ENCODE results near the gene PWP1. TPM values are rescaled to one million over a fixed set of nuclear protein-coding genes. Genes with fewer than 3 reads are reported as not detected.
"Not testable (repeated sequence)": the region's sequence is repeated elsewhere in the genome, so short reads cannot be mapped to it uniquely, and the experiment has no call there.

PWP1 gene
- total RNA-seq, 2 donors from 2014 or later, result 50.3 to 56.8 TPM

DNA sequence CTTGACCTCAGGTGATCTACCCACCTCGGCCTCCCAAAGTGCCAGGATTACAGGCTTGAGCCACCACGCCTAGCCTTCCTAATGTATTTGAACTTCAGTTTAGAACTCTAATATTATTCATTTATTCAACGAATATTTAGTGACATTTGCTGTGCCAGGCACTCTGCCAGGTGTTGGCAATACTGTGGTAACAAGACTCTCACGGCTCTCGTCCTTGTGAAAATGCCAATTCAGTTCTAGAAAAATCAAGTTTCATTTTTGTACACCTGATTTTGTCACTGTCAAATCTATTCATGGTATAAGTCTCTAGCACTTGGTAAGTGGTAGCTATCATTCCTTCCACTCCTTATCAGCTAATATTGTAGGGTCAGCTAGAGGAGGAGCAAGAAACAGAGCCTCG is 6.3 kb upstream of the PWP1 start:
- Mint-ChIP-seq H3K4me1 (ENCODE audit: low read depth) (peaks cover 12% of the 10 kb centered on the region), H3K36me3 (ENCODE audit: insufficient read depth in 2 of 2) (peaks cover 0 to 2% of the 10 kb centered on the region in 2 donors), H3K4me3 (no peak overlapping the region), H3K27ac (no peak overlapping the region), H3K9me3 (no peaks in the 10 kb centered on the region), H3K27me3 (ENCODE audit: low read depth) (peaks cover 20% of the 10 kb centered on the region)
- DNase-seq (no peak), ATAC-seq (replicated peaks in 1 of 2) (no peak)

DNA sequence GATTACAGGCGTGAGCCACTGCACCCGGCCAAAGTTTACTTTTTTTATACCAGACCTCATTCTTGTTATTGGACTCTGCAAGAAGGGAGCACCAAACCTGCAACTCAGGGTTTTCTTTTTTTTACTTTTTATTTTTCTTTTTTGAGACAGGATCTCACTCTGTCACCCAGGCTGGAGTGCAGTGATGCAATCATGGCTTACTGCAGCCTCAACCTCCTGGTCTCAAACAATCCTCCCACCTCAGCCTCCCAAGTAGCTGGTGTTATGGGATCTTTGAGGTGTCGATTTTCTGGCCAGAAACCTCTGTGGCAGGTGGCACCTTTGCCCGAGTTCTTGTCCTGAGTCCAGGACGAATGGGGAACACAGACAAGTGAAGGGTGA is 4.2 kb upstream of the PWP1 start:
- H3K4me3 Mint-ChIP-seq, result no peak overlapping the region
- peaks cover 20% of the 10 kb centered on the region for H3K27me3 Mint-ChIP-seq (ENCODE audit: low read depth)
- H3K27ac Mint-ChIP-seq, result no peak overlapping the region
- peaks cover 8 to 9% of the 10 kb centered on the region in 2 donors for H3K36me3 Mint-ChIP-seq (ENCODE audit: insufficient read depth in 2 of 2)
- DNase-seq (no peak), ATAC-seq (replicated peaks in 1 of 2) (no peak)
- H3K4me1 Mint-ChIP-seq (ENCODE audit: low read depth), result peaks cover 31% of the 10 kb centered on the region
- H3K9me3 Mint-ChIP-seq, result no peaks in the 10 kb centered on the region

DNA sequence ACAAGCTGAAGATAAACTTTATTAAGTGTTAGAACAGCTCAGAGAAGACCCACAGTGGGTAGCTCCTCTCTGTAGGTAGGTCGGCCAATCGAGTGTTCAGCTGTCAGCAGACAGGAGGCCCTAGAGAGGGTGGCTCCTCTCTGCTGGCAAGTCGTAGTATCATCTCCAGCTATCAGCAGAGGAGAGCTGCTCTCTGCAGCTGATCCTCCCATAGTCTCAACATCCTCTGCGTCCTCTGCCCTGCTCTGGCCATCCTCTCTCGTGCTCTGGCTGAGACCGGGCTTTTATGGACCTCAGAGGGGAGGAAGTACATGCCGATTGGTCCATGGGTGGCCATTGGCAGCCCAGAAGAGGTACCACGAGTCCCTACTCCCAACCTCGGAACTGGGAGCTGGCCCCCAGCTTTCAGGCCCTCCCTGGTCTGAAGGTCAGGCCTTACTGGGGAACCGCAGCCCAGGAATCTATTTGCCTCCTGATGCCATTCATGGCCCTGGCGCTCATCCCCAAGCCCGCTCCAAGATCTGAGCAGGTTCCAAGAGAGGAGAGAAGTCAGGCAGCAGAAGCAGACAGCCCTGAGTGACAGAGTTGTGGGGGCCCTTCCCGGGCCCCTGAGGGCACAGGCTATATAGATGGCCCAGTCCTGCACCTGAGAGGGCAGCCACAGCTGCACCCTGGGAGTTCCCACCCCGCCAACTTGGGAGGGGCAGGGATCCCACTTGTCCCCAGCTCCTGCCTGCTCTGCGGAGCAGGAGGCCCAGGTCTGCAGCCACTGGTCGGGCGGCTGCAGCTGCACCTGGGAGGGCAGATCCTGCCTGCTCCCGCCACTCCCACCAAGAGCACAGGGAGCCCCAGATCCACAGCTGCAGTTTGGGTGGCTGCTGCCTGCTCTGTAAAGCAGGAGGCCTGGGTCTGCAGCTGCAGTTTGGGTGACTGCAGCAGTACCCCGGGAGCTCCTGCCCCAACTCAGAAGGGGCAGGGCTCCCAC is 3.5 kb upstream of the PWP1 start:
- H3K36me3 Mint-ChIP-seq (ENCODE audit: insufficient read depth in 2 of 2), result peaks cover 8 to 9% of the 10 kb centered on the region in 2 donors
- ATAC-seq (replicated peaks in 1 of 2) (no peak), DNase-seq (no peak)
- peaks cover 36% of the 10 kb centered on the region for H3K4me1 Mint-ChIP-seq (ENCODE audit: low read depth)
- H3K9me3 Mint-ChIP-seq, result no peaks in the 10 kb centered on the region
- H3K4me3 Mint-ChIP-seq, result no peak overlapping the region
- peaks cover 16% of the 10 kb centered on the region for H3K27me3 Mint-ChIP-seq (ENCODE audit: low read depth)
- no peak overlapping the region for H3K27ac Mint-ChIP-seq

DNA sequence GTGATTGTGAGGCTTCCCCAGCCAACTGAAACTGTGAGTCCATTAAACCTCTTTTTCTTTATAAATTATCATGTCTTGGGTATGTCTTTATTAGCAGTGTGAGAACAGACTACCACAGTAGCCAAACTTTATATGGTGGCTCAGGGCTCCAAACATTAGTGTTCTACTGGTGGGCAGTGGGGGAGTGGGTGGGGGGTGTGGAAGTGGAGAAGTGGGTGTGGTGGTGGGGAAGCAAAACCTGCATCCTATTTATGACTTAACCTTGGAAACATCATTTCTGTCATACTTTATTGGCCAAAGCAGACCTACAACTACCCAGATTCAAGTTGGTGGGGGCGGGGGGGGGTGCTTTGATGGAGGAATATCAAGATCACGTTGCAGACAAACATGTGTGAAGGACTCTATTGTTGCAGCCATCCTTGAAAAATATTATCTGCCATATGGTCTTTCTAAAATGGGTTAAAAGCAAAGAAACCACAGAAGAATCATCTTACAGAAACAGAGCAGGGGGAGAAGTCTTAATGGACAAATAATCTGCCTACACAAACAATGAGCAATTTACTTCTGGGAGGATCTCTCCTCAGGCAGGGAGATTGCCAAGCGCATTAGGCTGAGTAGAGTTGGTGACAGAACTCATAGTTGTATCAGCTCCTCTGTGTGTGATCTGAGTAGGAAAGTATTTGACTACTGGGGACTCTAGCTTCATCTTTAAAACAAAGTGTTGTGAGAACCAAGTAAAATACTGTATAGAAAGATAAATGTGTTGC is 1.4 kb upstream of the PWP1 start:
- peak overlapping the region; percentile 94 for H3K27ac Mint-ChIP-seq

DNA sequence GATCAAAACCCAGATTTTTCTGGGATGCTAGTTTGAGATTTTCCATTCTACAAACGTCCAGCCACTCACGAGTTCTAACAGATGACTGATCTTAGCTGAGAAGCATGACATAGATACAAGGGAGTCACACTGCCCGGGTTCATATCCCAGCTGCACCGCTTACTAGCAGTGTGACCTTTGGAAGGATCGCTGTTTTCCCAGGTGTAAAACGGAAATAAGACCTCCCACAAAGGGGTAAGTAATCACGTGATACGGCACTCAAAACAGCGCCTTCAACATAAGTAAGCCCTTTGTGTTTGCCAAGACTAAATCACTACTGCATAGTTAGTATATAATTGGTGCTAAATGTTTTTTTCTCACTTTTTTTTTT is 624 bp upstream of the PWP1 start:
- H3K27me3 Mint-ChIP-seq (ENCODE audit: low read depth), result no peaks in the 10 kb centered on the region
- no peaks in the 10 kb centered on the region for H3K9me3 Mint-ChIP-seq
- peak in 1 of 2 donors; percentile 18 for ATAC-seq (replicated peaks in 1 of 2)
- peaks cover 10 to 22% of the 10 kb centered on the region in 2 donors for H3K36me3 Mint-ChIP-seq (ENCODE audit: insufficient read depth in 2 of 2)
- peaks cover 27% of the 10 kb centered on the region for H3K4me1 Mint-ChIP-seq (ENCODE audit: low read depth)
- peak overlapping the region; percentile 94 for H3K27ac Mint-ChIP-seq
- DNase-seq, result peak in 1 of 2 donors; percentile 19
- H3K4me3 Mint-ChIP-seq, result peak overlapping the region; percentile 94 to 96

More for the DNA sequence above, 1.4 kb upstream of the PWP1 start:
- Mint-ChIP-seq H3K36me3 (ENCODE audit: insufficient read depth in 2 of 2) (peaks cover 8 to 17% of the 10 kb centered on the region in 2 donors), H3K27me3 (ENCODE audit: low read depth) (no peaks in the 10 kb centered on the region), H3K9me3 (no peaks in the 10 kb centered on the region), H3K4me3 (peak overlapping the region; percentile 94 to 96), H3K4me1 (ENCODE audit: low read depth) (peaks cover 27% of the 10 kb centered on the region)
- ATAC-seq (replicated peaks in 1 of 2) (no peak), DNase-seq (no peak)

DNA sequence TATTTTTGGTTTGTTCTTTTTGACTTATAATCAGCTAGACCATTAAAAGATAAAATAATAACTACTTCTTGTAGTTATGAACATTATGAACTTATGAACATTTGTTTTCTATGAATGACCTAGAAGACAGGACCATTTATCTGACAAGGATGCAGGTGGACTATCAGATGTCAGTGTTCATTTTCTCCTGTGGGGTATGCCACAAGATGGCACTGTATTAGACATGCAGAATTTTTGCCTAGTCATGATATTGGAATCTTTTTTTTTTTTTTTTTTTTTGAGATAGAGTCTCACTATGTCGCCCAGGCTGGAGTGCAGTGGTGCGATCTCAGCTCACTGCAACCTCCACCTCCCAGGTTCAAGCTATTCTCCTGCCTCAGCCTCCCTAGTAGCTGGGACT is 10.2 kb downstream of the PWP1 start:
- not testable (repeated sequence) for H3K27ac Mint-ChIP-seq; H3K9me3 Mint-ChIP-seq; H3K27me3 Mint-ChIP-seq (ENCODE audit: low read depth); H3K4me1 Mint-ChIP-seq (ENCODE audit: low read depth); DNase-seq; H3K4me3 Mint-ChIP-seq; ATAC-seq (replicated peaks in 1 of 2)
- peaks cover 13 to 32% of the 10 kb centered on the region in 2 donors for H3K36me3 Mint-ChIP-seq (ENCODE audit: insufficient read depth in 2 of 2)

DNA sequence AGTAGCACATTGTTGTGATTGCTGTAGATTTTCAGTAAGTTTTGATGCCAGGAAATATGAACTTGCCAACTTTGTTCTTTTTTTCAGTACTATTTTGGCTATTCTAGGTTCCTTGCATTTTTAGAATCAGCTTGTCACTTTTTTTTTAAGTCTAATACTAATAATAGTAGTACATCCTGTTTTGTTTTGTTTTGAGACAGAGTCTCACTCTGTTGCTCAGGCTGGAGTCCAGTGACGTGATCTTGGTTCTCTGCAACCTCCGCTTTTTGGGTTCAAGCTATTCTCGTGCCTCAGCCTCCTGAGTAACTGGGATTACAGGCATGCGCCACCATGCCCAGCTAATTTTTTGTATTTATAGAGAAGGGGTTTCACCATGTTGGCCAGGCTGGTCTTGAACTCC is 16.5 kb downstream of the PWP1 start:
- DNase-seq (no peak), ATAC-seq (replicated peaks in 1 of 2) (no peak)
- no peaks in the 10 kb centered on the region for H3K4me1 Mint-ChIP-seq (ENCODE audit: low read depth)
- no peak overlapping the region for H3K27ac Mint-ChIP-seq
- no peaks in the 10 kb centered on the region for H3K27me3 Mint-ChIP-seq (ENCODE audit: low read depth)
- peaks cover 1 to 5% of the 10 kb centered on the region in 2 donors for H3K9me3 Mint-ChIP-seq
- no peak overlapping the region for H3K4me3 Mint-ChIP-seq
- peaks cover 28 to 56% of the 10 kb centered on the region in 2 donors for H3K36me3 Mint-ChIP-seq (ENCODE audit: insufficient read depth in 2 of 2)

DNA sequence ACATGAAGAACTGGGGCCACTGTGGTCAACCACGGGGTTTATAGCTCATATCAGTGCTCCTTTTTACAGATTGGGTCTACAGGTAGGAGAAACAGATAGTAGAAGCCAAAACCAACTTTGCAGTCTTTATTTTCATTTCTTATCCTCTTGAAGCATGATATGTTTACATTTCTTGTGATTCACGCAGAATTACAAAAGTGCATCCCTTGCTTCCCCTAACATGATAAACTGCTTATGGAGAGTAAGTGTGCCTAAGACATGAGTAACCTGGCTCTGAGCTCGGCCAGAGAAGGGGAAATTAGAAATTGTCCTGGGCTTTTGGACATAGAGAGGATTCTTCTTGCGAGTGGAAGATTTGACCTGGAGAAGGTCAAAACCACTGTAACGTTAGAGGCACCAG is 18.4 kb downstream of the PWP1 start:
- H3K9me3 Mint-ChIP-seq, result peaks cover 1 to 5% of the 10 kb centered on the region in 2 donors
- no peak overlapping the region for H3K27ac Mint-ChIP-seq
- DNase-seq (no peak), ATAC-seq (replicated peaks in 1 of 2) (no peak)
- no peaks in the 10 kb centered on the region for H3K27me3 Mint-ChIP-seq (ENCODE audit: low read depth)
- peaks cover 32 to 62% of the 10 kb centered on the region in 2 donors for H3K36me3 Mint-ChIP-seq (ENCODE audit: insufficient read depth in 2 of 2)
- peaks cover 5% of the 10 kb centered on the region for H3K4me1 Mint-ChIP-seq (ENCODE audit: low read depth)
- H3K4me3 Mint-ChIP-seq, result no peak overlapping the region

DNA sequence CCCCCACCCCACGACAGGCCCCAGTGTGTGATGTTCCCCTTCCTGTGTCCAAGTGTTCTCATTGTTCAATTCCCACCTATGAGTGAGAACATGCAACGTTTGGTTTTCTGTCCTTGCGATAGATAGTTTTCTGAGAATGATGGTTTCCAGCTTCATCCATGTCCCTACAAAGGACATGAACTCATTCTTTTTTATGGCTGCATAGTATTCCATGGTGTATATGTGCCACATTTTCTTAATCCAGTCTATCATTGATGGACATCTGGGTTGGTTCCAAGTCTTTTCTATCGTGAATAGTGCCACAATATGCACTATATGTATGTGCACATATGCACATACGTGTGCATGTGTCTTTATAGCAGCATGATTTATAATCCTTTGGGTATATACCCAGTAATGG is 19.9 kb downstream of the PWP1 start:
- ATAC-seq (replicated peaks in 1 of 2), result not testable (repeated sequence)

DNA sequence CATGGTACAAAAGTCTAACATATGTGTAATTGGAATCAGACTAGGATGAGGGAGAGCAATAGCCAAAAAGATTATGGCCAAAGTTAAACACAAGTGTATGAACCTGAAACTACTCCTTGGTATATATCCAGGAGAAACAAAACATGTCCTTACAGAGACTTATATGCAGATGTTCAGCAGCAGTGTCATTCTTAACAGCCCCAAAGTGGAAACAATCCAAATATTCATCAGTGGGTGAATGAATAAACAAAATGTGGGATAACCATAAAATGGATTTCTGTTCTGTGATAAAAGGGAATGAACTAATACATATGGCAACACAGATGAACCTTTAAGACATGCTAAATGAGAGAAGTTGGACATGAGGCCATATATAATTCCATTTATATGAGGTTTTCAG is 30.2 kb downstream of the PWP1 start:
- Mint-ChIP-seq H3K27ac (no peak overlapping the region), H3K9me3 (no peaks in the 10 kb centered on the region), H3K4me3 (no peak overlapping the region), H3K4me1 (ENCODE audit: low read depth) (no peaks in the 10 kb centered on the region), H3K36me3 (ENCODE audit: insufficient read depth in 2 of 2) (peaks cover 4 to 24% of the 10 kb centered on the region in 2 donors), H3K27me3 (ENCODE audit: low read depth) (no peaks in the 10 kb centered on the region)
- ATAC-seq (replicated peaks in 1 of 2) (no peak), DNase-seq (no peak)

More for the DNA sequence above, 19.9 kb downstream of the PWP1 start:
- not testable (repeated sequence) for H3K4me1 Mint-ChIP-seq (ENCODE audit: low read depth); H3K9me3 Mint-ChIP-seq; DNase-seq; H3K27ac Mint-ChIP-seq; H3K4me3 Mint-ChIP-seq; H3K27me3 Mint-ChIP-seq (ENCODE audit: low read depth)
- peaks cover 23 to 57% of the 10 kb centered on the region in 2 donors for H3K36me3 Mint-ChIP-seq (ENCODE audit: insufficient read depth in 2 of 2)

DNA sequence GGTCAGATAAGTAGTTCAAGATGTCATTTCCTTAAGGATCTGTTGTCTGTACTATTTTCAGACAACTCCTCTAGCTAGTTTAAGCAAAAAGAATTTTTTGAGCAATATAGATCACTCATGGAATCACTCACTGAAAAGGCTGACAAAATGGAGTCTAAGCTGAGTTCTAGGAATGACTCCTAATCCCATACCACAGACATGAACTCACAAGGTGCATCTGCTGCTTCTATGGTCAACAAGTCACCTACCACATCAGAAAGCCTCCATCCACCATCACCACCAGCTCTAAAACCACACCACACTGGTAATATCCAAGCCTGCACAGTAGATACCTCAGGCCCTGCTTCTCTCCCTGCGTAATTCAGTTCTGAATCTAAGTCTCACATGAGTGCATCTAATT is 33.0 kb downstream of the PWP1 start:
- H3K27ac Mint-ChIP-seq, result no peak overlapping the region
- peak; percentile 16 to 21 for DNase-seq
- no peaks in the 10 kb centered on the region for H3K27me3 Mint-ChIP-seq (ENCODE audit: low read depth)
- H3K4me1 Mint-ChIP-seq (ENCODE audit: low read depth), result no peaks in the 10 kb centered on the region
- peaks cover 4 to 5% of the 10 kb centered on the region in 2 donors for H3K9me3 Mint-ChIP-seq
- ATAC-seq (replicated peaks in 1 of 2), result peak; percentile 78 to 84
- peaks cover 3 to 13% of the 10 kb centered on the region in 2 donors for H3K36me3 Mint-ChIP-seq (ENCODE audit: insufficient read depth in 2 of 2)
- H3K4me3 Mint-ChIP-seq, result no peak overlapping the region

DNA sequence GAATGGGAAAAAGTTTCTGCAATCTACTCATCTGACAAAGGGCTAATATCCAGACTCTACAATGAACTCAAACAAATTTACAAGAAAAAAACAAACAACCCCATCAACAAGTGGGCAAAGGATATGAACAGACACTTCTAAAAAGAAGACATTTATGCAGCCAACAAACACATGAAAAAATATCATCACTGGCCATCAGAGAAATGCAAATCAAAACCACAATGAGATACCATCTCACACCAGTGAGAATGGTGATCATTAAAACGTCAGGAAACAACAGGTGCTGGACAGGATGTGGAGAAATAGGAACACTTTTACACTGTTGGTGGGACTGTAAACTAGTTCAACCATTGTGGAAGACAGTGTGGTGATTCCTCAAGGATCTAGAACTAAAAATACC is 41.7 kb downstream of the PWP1 start:
- H3K9me3 Mint-ChIP-seq; ATAC-seq (replicated peaks in 1 of 2); H3K27ac Mint-ChIP-seq; H3K36me3 Mint-ChIP-seq (ENCODE audit: insufficient read depth in 2 of 2); DNase-seq; H3K4me3 Mint-ChIP-seq; H3K27me3 Mint-ChIP-seq (ENCODE audit: low read depth); H3K4me1 Mint-ChIP-seq (ENCODE audit: low read depth): not testable (repeated sequence)

DNA sequence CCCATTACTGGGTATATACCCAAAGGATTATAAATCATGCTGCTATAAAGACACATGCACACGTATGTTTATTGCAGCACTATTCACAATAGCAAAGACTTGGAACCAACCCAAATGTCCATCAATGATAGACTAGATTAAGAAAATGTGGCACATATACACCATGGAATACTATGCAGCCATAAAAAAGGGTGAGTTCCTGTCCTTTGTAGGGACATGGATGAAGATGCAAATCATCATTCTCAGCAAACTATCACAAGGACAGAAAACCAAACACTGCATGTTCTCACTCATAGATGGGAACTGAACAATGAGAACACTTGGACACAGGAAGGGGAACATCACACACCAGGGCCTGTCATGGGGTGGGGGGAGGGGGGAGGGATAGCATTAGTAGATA is 42.1 kb downstream of the PWP1 start:
- not testable (repeated sequence) for H3K36me3 Mint-ChIP-seq (ENCODE audit: insufficient read depth in 2 of 2); H3K27me3 Mint-ChIP-seq (ENCODE audit: low read depth); ATAC-seq (replicated peaks in 1 of 2); H3K9me3 Mint-ChIP-seq; DNase-seq; H3K27ac Mint-ChIP-seq; H3K4me3 Mint-ChIP-seq; H3K4me1 Mint-ChIP-seq (ENCODE audit: low read depth)
